Measurements from ENCODE around the gene TRIM33. TPM values are rescaled to one million over a fixed set of nuclear protein-coding genes. Genes with fewer than 3 reads are reported as not detected.
"Not testable (repeated sequence)": the region's sequence is repeated elsewhere in the genome, so short reads cannot be mapped to it uniquely, and the experiment has no call there.

Gene TRIM33
- polyA plus RNA-seq, 1 donor from 2014 or later: 58.7 TPM

- Histone ChIP-seq H3K9ac (ENCODE audit: low read length) (no peak overlapping the region), H3K4me2 (ENCODE audit: low read length) (no peak overlapping the region), H3K9me3 (ENCODE audit: low read length) (no peaks in the 10 kb centered on the region), H4K20me1 (ENCODE audit: insufficient read depth) (no peaks in the 10 kb centered on the region), H3K36me3 (ENCODE audit: insufficient read depth, low read length) (no peaks in the 10 kb centered on the region), H3F3A (ENCODE audit: insufficient read depth, low read length, poor library complexity, severe bottlenecking) (no peaks in the 10 kb centered on the region), H3K4me3 (ENCODE audit: low read length) (no peak overlapping the region), H3K9me2 (ENCODE audit: insufficient read depth, low read length) (no peaks in the 10 kb centered on the region), H2AFZ (ENCODE audit: low read depth, low read length) (no peak overlapping the region), H3K27ac (ENCODE audit: low read length) (no peak overlapping the region), H3K79me2 (replicated peaks; ENCODE audit: insufficient read depth, low read length) (no peaks in the 10 kb centered on the region), H3K27me3 (ENCODE audit: insufficient read depth, low read depth, low read length) (no peaks in the 10 kb centered on the region)
- no peak for TF ChIP-seq REST (IDR thresholded peaks at IDR 0.05; ENCODE audit: borderline replicate concordance)
- no peak for TF ChIP-seq RAD21 (conservative IDR thresholded peaks at IDR 0.05)
- TF ChIP-seq SMC3 (conservative IDR thresholded peaks at IDR 0.05; ENCODE audit: poor library complexity): no peak
- TF ChIP-seq EP300 (conservative IDR thresholded peaks at IDR 0.05; ENCODE audit: poor library complexity, severe bottlenecking): no peak
- TF ChIP-seq EZH2 (IDR thresholded peaks at IDR 0.05; ENCODE audit: borderline replicate concordance, insufficient read depth, low read length, poor library complexity, severe bottlenecking): no peak
- no peak for TF ChIP-seq POLR2AphosphoS5 (IDR thresholded peaks at IDR 0.05)
- TF ChIP-seq MXI1 (conservative IDR thresholded peaks at IDR 0.05; ENCODE audit: poor library complexity, severe bottlenecking): no peak
- TF ChIP-seq CTCF (IDR thresholded peaks at IDR 0.05; ENCODE audit: poor library complexity, severe bottlenecking): no peak
- no peak for TF ChIP-seq TAF1 (IDR thresholded peaks at IDR 0.05; ENCODE audit: low read depth)
Observed at GRCh38 chr1:114369930-114370329, 141.1 kb downstream of the TRIM33 start.

GRCh38 chr1:114369266-114369919 is 141.6 kb downstream of the TRIM33 start:
- not testable (repeated sequence) for H3K36me3 ChIP-seq (ENCODE audit: insufficient read depth, low read length); H3K4me3 ChIP-seq (ENCODE audit: low read length); H2AFZ ChIP-seq (ENCODE audit: low read depth, low read length); H3K4me2 ChIP-seq (ENCODE audit: low read length); H3K79me2 ChIP-seq (replicated peaks; ENCODE audit: insufficient read depth, low read length); H3K27ac ChIP-seq (ENCODE audit: low read length); H3K9ac ChIP-seq (ENCODE audit: low read length); H3F3A ChIP-seq (ENCODE audit: insufficient read depth, low read length, poor library complexity, severe bottlenecking); H3K27me3 ChIP-seq (ENCODE audit: insufficient read depth, low read depth, low read length); H3K9me3 ChIP-seq (ENCODE audit: low read length); H3K9me2 ChIP-seq (ENCODE audit: insufficient read depth, low read length); H4K20me1 ChIP-seq (ENCODE audit: insufficient read depth)
